SH-SY5Y (cell line): Measurements from ENCODE around the gene MACROD2.

Experiments
- GATA2 ChIP-seq: IDR thresholded peaks from 2 replicates; pipeline ENCODE4 v1.6.1; 2011; ENCODE audit warnings: mild to moderate bottlenecking, low read depth, low read length
- GATA3 ChIP-seq: IDR thresholded peaks from 2 replicates; pipeline ENCODE4 v1.6.1; 2011; ENCODE audit warnings: low read depth, mild to moderate bottlenecking, low read length, moderate library complexity

DNA sequence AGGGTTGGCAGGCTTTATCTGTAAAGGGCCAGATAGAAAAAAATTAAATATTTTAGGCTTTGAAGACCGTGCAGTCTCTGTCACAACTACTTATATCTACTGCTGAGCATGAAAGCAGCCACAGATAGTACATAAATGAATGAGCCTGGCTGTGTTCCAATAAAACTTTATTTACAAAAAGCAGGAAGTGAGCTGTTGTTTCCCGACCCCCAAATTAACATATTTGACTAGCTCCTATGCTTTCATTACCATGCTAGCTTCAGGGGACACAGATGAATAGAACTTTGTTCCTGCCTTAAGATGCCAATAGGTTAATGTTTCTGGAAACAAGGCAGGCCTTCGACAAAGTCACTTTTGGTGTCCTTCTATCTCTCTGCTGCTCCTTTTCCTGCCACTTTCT, 1400.1 kb downstream of the MACROD2 start:
- TF ChIP-seq GATA2: no peak
- TF ChIP-seq GATA3: no peak
